Activated B cell treated with CpG ODN at 0.5 μM for 24 hours (primary cell): ENCODE data around the gene COPG1. TPM values are rescaled to one million over a fixed set of nuclear protein-coding genes. Genes with fewer than 3 reads are reported as not detected.

Experiments
- ATAC-seq: fragments of 200-7000 bp; cut with Tn5 transposase; one replicate; pipeline ENCODE4 v1.10.0; 2021; ENCODE audit warnings: low read depth, mild to moderate bottlenecking, moderate library complexity
- CTCF ChIA-PET: fragments of 350-600 bp; sonication (Branson Sonifier 250); formaldehyde crosslinking; loops from one replicate; lab custom pipeline; 2021; ENCODE audit warnings: antibody characterized with exemption; lab: Charles Lee
- POLR2A ChIA-PET: fragments of 350-600 bp; sonication (Branson Sonifier 250); formaldehyde crosslinking; loops from one replicate; lab custom pipeline; 2021; ENCODE audit warnings: antibody characterized with exemption; lab: Charles Lee
- DNase-seq: peaks from one replicate; pipeline ENCODE4 v3.0.0; 2022
- H3K27ac Mint-ChIP-seq: one replicate; pipeline ENCODE4 v1.8.0; 2020; ENCODE audit warnings: mixed read lengths
- H3K27me3 Mint-ChIP-seq: one replicate; pipeline ENCODE4 v1.8.0; 2021; ENCODE audit warnings: mixed read lengths
- H3K36me3 Mint-ChIP-seq: one replicate; pipeline ENCODE4 v1.8.0; 2021; ENCODE audit warnings: low read depth, mixed read lengths
- H3K4me1 Mint-ChIP-seq: one replicate; pipeline ENCODE4 v1.8.0; 2021; ENCODE audit warnings: mixed read lengths
- H3K4me3 Mint-ChIP-seq: one replicate; pipeline ENCODE4 v1.8.0; 2020; ENCODE audit warnings: mild to moderate bottlenecking, mixed read lengths
- H3K9me3 Mint-ChIP-seq: one replicate; pipeline ENCODE4 v1.8.0; 2020; ENCODE audit warnings: mixed read lengths
- intact Hi-C: fragments of 100-400 bp; cut with micrococcal nuclease; formaldehyde crosslinking; loops from one replicate; pipeline ENCODE4 v1.15.1; 2024
- total RNA-seq: library from RNA; stranded (reverse); gene quantifications from 2 replicates; pipeline ENCODE4 v1.2.3, GENCODE V29; 2022
- TF ChIP-seq, protein P1 (sequence below): fragments of 200-600 bp; IDR thresholded peaks from one replicate; pipeline ENCODE4 v1.8.0; 2022; ENCODE audit warnings: antibody characterized with exemption, mild to moderate bottlenecking

Gene COPG1
- total RNA-seq, 1 donor from 2014 or later, result 101 TPM

DNA sequence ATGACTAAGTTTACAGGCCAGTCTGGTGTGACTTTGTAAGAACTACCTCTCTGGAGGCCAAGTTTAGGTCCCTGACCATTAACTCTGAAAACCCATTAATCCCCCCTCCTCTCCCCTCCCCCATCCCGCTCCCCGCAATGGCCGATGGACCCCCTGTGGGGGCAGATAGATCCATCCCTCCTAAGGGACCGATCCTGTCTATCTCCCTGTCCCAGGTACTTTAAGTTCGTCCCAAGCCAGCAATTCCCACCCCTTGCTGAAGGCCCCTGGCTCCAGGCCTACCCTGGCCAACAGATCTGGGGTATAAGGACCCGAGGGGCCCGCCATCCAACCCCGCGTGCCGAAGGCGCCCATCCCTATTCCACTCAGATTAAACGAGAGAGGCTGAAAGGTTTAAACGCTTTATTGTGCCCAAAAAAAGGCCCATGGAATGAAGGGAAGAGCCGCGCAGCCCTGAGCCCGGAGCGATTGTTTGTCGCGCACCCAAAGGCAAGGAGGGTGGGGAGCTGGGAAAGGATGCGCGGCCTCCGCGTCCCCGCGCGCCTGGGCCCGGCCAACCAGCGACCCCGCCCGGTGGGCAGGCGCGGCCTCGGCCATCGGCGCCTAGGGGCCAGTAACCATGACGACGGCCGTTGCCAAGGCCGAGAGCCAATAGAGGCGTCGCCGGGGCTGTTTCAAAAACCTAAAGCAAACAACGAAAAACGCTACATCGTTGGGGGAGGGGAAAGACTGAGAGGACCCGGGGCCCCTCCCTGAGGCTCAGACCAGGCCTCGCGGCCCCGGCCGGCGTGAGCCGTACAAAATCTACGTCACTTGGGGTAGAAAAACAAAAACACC, 65.2 kb downstream of the COPG1 start:
- Mint-ChIP-seq H3K36me3 (no peaks in the 10 kb centered on the region), H3K9me3 (no peaks in the 10 kb centered on the region), H3K4me1 (peaks cover 24% of the 10 kb centered on the region), H3K4me3 (peak overlapping the region; percentile 80), H3K27me3 (peaks cover 13% of the 10 kb centered on the region), H3K27ac (no peak overlapping the region)
- no peak for DNase-seq
- peak; percentile 37 for ATAC-seq
- ChIA-PET CTCF (interaction anchor here (1.4 to 2.7 kb wide), 7 partner anchors 12 to 344 kb away, joined by 5 to 38 read pairs (median 19); partner anchors contain the start of gene HMCES), POLR2A (interaction anchor here (0.9 to 5.1 kb wide), 8 partner anchors 9 to 298 kb away, joined by 3 to 172 read pairs (median 13); partner anchors contain the start of genes COPG1 and HMCES)
- intact Hi-C loops, result loop anchor here (1.0 to 5.0 kb wide), 5 partner anchors 8 to 262 kb away; partner anchors contain the start of genes CNBP and RAB43
- TF ChIP-seq, protein P1, sequence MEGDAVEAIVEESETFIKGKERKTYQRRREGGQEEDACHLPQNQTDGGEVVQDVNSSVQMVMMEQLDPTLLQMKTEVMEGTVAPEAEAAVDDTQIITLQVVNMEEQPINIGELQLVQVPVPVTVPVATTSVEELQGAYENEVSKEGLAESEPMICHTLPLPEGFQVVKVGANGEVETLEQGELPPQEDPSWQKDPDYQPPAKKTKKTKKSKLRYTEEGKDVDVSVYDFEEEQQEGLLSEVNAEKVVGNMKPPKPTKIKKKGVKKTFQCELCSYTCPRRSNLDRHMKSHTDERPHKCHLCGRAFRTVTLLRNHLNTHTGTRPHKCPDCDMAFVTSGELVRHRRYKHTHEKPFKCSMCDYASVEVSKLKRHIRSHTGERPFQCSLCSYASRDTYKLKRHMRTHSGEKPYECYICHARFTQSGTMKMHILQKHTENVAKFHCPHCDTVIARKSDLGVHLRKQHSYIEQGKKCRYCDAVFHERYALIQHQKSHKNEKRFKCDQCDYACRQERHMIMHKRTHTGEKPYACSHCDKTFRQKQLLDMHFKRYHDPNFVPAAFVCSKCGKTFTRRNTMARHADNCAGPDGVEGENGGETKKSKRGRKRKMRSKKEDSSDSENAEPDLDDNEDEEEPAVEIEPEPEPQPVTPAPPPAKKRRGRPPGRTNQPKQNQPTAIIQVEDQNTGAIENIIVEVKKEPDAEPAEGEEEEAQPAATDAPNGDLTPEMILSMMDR, result no peak

DNA sequence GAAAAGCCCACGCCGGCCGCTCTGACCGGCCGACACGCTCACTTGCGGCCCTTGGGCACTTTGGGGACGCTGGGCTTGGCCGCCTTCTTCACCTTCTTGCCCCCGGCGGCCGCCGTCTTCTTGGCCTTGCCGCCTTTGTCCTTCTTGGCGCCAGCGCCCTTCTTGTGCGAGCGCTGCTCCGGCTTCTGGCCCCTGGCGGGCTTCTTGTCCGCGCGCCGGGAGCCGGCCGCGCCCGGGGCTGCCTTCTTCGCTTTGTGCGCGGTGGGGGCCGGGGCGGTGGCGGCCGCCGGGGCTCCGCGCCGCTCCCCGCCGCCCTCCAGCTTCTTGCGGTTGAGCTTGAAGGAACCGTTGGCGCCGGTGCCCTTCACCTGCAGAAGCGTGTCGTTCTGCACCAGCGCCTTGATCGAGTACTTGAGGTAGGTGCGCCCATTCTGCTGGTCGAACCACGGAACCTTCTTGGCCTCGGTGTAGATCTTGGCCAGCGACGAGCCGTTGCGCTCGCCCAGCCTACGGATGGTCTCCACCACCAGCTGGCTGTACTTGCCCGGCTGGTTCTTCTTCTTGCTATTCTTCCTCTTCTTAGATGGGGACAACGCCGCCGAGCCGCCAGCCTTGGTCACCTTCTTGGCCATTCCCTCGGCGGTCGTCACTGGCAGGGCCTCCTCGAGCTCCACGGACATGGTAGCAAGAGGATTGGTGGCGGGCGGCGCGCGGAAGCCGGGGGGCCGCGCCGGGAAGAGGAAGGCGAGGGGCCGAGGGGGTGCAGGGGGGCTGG, 66.0 kb downstream of the COPG1 start:
- TF ChIP-seq, protein P1, result no peak
- H3K27me3 Mint-ChIP-seq, result peaks cover 17% of the 10 kb centered on the region
- ChIA-PET POLR2A (interaction anchor here (0.6 to 5.1 kb wide), 24 partner anchors 10 to 436 kb away, joined by 3 to 172 read pairs (median 8); partner anchors contain the start of genes ACAD9, CNBP, COPG1 and HMCES), CTCF (interaction anchor here (0.8 to 2.9 kb wide), 14 partner anchors 8 to 345 kb away, joined by 3 to 38 read pairs (median 12); partner anchors contain the start of genes COPG1 and HMCES)
- no peaks in the 10 kb centered on the region for H3K36me3 Mint-ChIP-seq
- no peaks in the 10 kb centered on the region for H3K9me3 Mint-ChIP-seq
- peak; percentile 23 for ATAC-seq
- peaks cover 24% of the 10 kb centered on the region for H3K4me1 Mint-ChIP-seq
- intact Hi-C loops, result loop anchor here (1.0 to 5.0 kb wide), 5 partner anchors 9 to 263 kb away; partner anchors contain the start of genes CNBP and RAB43
- peak overlapping the region; percentile 92 for H3K4me3 Mint-ChIP-seq
- H3K27ac Mint-ChIP-seq, result peak overlapping the region; percentile 71
- DNase-seq, result peak; percentile 57

DNA sequence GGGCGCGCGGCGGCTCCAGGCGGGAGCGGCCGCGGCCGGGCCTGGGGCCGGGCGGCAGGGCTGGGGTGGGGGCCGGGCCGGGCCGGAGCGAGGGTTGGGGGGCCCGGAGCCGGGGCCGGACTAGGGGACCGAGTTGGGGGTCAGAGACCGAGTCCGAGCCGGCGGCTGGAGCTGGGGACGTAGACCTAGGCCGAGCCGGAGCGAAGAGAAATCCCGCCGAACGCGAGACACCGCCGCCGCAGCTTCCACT, 66.5 kb downstream of the COPG1 start:
- Mint-ChIP-seq H3K9me3 (no peaks in the 10 kb centered on the region), H3K4me1 (peaks cover 24% of the 10 kb centered on the region), H3K4me3 (peak overlapping the region; percentile 76), H3K27ac (no peak overlapping the region), H3K27me3 (peaks cover 17% of the 10 kb centered on the region), H3K36me3 (no peaks in the 10 kb centered on the region)
- ATAC-seq (no peak), DNase-seq (no peak)
- TF ChIP-seq, protein P1, result no peak
- ChIA-PET CTCF (interaction anchor here (0.7 to 2.9 kb wide), 20 partner anchors 9 to 346 kb away, joined by 3 to 38 read pairs (median 8); partner anchors contain the start of genes COPG1, HMCES and RAB43), POLR2A (interaction anchor here (0.6 to 5.1 kb wide), 25 partner anchors 11 to 437 kb away, joined by 3 to 172 read pairs (median 8); partner anchors contain the start of genes ACAD9, CNBP, COPG1 and HMCES)
- intact Hi-C loops, result loop anchor here (1.0 to 5.0 kb wide), 11 partner anchors 10 to 345 kb away; partner anchors contain the start of genes CNBP, COPG1, IFT122 and ISY1

DNA sequence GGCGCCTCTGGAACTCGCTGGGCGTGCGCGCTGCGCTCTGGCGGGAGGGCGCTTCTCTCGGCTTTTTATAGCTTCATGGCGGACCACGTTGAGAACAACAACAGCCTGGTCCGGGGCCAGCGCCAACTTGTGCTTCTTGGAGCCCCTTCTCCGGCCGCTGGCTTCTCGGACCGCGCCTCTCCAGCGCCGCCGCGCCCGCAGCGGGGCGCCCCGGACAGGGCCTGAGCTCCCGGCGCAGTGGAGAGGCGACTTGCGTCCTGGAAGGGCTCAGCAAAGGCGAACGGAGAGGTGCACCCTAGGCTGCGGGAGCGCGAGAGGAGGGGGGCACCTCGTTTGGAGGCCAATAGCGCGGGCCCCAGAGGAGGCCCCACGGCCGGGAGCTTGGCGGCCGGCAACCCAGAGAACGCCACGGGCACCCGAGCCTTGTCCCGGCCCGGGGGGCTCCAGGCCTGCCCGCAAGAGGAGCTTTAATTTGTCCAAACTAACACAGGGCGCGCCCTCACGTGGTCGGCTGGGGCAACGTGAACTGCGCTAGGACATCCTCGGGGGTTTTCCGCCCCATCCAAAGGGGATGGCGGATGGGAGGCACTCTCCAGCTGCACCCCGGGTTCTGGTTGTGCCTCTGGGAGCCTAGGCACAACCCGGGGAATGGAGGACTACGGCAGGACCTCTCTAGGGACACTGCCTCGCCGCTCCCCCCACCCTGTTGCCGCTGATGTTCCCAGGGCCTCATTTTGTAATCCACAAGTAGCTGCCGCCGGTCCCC, 67.0 kb downstream of the COPG1 start:
- Mint-ChIP-seq H3K9me3 (no peaks in the 10 kb centered on the region), H3K36me3 (no peaks in the 10 kb centered on the region), H3K4me1 (peaks cover 24% of the 10 kb centered on the region), H3K27me3 (peaks cover 17% of the 10 kb centered on the region), H3K4me3 (peak overlapping the region; percentile 76), H3K27ac (no peak overlapping the region)
- DNase-seq (peak; percentile 69), ATAC-seq (peak; percentile 38)
- ChIA-PET CTCF (interaction anchor here (0.7 to 2.9 kb wide), 20 partner anchors 9 to 346 kb away, joined by 3 to 38 read pairs (median 8); partner anchors contain the start of genes COPG1, HMCES and RAB43), POLR2A (interaction anchor here (0.6 to 5.1 kb wide), 30 partner anchors 9 to 437 kb away, joined by 3 to 172 read pairs (median 6); partner anchors contain the start of genes ACAD9, CNBP, COPG1 and HMCES)
- intact Hi-C loops, result loop anchor here (1.0 to 5.0 kb wide), 7 partner anchors 33 to 346 kb away; partner anchors contain the start of genes COPG1, IFT122 and ISY1
- TF ChIP-seq, protein P1, result no peak
